Karpas-422 (cell line): ENCODE measurements around the gene IL20RB. TPM values are rescaled to one million over a fixed set of nuclear protein-coding genes. Genes with fewer than 3 reads are reported as not detected.

Experiments
- DNase-seq: peaks from one replicate; pipeline ENCODE4 v3.0.0-alpha.2; 2015
- H2AFZ ChIP-seq: fragments of 200-600 bp; sonication (generic); 2 replicates; pipeline ENCODE4 v1.6.1; 2014; ENCODE audit warnings: antibody characterized with exemption, low read length, mixed read lengths
- H3K27ac ChIP-seq: fragments of 200-600 bp; sonication (generic); 2 replicates; pipeline ENCODE4 v1.5.1; 2014; ENCODE audit warnings: mild to moderate bottlenecking, low read length, moderate library complexity
- H3K27me3 ChIP-seq: fragments of 200-600 bp; sonication (generic); 2 replicates; pipeline ENCODE4 v1.6.1; 2014; ENCODE audit warnings: low read length, mixed read lengths
- H3K36me3 ChIP-seq: fragments of 200-600 bp; sonication (generic); 2 replicates; pipeline ENCODE4 v1.6.1; 2014; ENCODE audit warnings: low read length, mixed read lengths; ENCODE audit not compliant: insufficient read depth
- H3K4me1 ChIP-seq: fragments of 200-600 bp; sonication (generic); 2 replicates; pipeline ENCODE4 v1.6.1; 2014; ENCODE audit warnings: mild to moderate bottlenecking, low read length, mixed read lengths
- H3K4me2 ChIP-seq: fragments of 200-600 bp; sonication (generic); 2 replicates; pipeline ENCODE4 v1.6.1; 2014; ENCODE audit warnings: low read length, low read depth, mild to moderate bottlenecking; ENCODE audit not compliant: poor library complexity, severe bottlenecking
- H3K4me3 ChIP-seq: fragments of 200-600 bp; sonication (generic); 2 replicates; pipeline ENCODE4 v1.5.1; 2014; ENCODE audit warnings: mild to moderate bottlenecking, antibody characterized with exemption, low read length, mixed read lengths
- H3K79me2 ChIP-seq: fragments of 200-600 bp; sonication (generic); 2 replicates; pipeline ENCODE4 v1.6.1; 2014; ENCODE audit warnings: mild to moderate bottlenecking, low read length, mixed read lengths
- H3K9ac ChIP-seq: fragments of 200-600 bp; sonication (generic); 2 replicates; pipeline ENCODE4 v1.6.0; 2014; ENCODE audit warnings: low read length
- H3K9me2 ChIP-seq: fragments of 200-600 bp; sonication (generic), shearing (Covaris generic); replicated peaks from 2 replicates; pipeline ENCODE4 v1.6.0; 2014; ENCODE audit warnings: mild to moderate bottlenecking, low read length, moderate library complexity; ENCODE audit not compliant: insufficient read depth
- H3K9me3 ChIP-seq: fragments of 300-700, 200-600 bp; sonication (generic); 2 replicates; pipeline ENCODE4 v1.6.1; 2014; ENCODE audit warnings: low read length, mixed read lengths
- H4K20me1 ChIP-seq: fragments of 200-600 bp; sonication (generic); 2 replicates; pipeline ENCODE4 v1.6.1; 2014; ENCODE audit warnings: mild to moderate bottlenecking, antibody characterized with exemption, low read length, low read depth; ENCODE audit not compliant: insufficient read depth
- total RNA-seq: library from RNA; depleted of rRNA; stranded (reverse); fragments of >200 nt; shearing (Covaris generic); gene quantifications from 2 replicates; pipeline ENCODE4 v1.2.3, GENCODE V29; 2014; ENCODE audit warnings: low replicate concordance

The IL20RB gene
- total RNA-seq, 1 experiment from 2014 or later = 1.1 TPM

- Histone ChIP-seq H3K27me3 (no peaks in the 10 kb centered on the region), H3K9ac (no peak overlapping the region), H3K4me3 (no peak overlapping the region), H3K9me3 (no peaks in the 10 kb centered on the region), H3K36me3 (peaks cover 16% of the 10 kb centered on the region; the same call in 1 of the 2 replicates), H3K4me1 (peaks cover 29% of the 10 kb centered on the region), H3K27ac (no peak overlapping the region), H3K79me2 (peaks cover 99% of the 10 kb centered on the region), H4K20me1 (no peaks in the 10 kb centered on the region), H2AFZ (no peak overlapping the region), H3K4me2 (no peak overlapping the region), H3K9me2 (no peaks in the 10 kb centered on the region)
- DNase-seq = no peak
Measured at GRCh38 chr3:136937175-136937574, 20.6 kb upstream of the IL20RB start.

GRCh38 chr3:136937851-136938250 lies 19.9 kb upstream of the IL20RB start:
- Histone ChIP-seq H3K9me2 (no peaks in the 10 kb centered on the region), H3K4me3 (no peak overlapping the region), H3K9me3 (no peaks in the 10 kb centered on the region), H3K4me1 (peaks cover 29% of the 10 kb centered on the region), H3K79me2 (peaks cover 99% of the 10 kb centered on the region), H3K27me3 (no peaks in the 10 kb centered on the region), H4K20me1 (no peaks in the 10 kb centered on the region), H3K27ac (peak overlapping the region; percentile 61; the same call in 1 of the 2 replicates), H3K4me2 (peak overlapping the region; percentile 43), H3K9ac (no peak overlapping the region), H2AFZ (no peak overlapping the region), H3K36me3 (peaks cover 16% of the 10 kb centered on the region; the same call in 1 of the 2 replicates)
- no peak for DNase-seq

GRCh38 chr3:136938334-136938733 lies 19.4 kb upstream of the IL20RB start:
- no peak overlapping the region for H2AFZ ChIP-seq
- peaks cover 99% of the 10 kb centered on the region for H3K79me2 ChIP-seq
- peak overlapping the region; percentile 43 for H3K4me2 ChIP-seq
- H3K27me3 ChIP-seq = no peaks in the 10 kb centered on the region
- H3K4me1 ChIP-seq = peaks cover 29% of the 10 kb centered on the region
- H3K9me2 ChIP-seq = no peaks in the 10 kb centered on the region
- H4K20me1 ChIP-seq = no peaks in the 10 kb centered on the region
- H3K9me3 ChIP-seq = no peaks in the 10 kb centered on the region
- no peak overlapping the region for H3K4me3 ChIP-seq
- H3K36me3 ChIP-seq = peaks cover 11% of the 10 kb centered on the region; the same call in 1 of the 2 replicates
- peak overlapping the region; percentile 61; the same call in 1 of the 2 replicates for H3K27ac ChIP-seq
- H3K9ac ChIP-seq = no peak overlapping the region
- DNase-seq = no peak

DNA sequence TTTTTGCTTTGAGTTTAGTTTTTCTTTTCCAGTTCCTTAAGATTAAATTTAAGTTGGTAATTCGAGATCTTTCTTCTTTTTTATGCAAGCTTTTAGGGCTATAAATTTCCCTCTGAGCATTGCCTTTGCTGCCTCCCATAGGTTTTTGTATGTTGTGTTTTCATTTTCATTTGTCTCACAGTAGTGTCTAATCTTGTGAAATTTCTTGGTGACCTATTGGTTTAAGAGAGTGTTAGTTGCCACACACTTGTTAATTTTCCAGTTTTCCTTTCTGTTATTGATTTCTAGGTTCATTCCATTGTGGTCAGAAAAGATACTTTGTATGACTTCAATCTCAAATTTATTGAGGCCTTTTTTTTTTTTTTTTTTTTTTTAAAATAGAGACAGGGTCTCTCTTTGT lies 18.3 kb upstream of the IL20RB start:
- Histone ChIP-seq H3K4me2 (peak overlapping the region; percentile 43), H2AFZ (no peak overlapping the region), H3K9me3 (no peaks in the 10 kb centered on the region), H3K27me3 (no peaks in the 10 kb centered on the region), H3K36me3 (peaks cover 10% of the 10 kb centered on the region; the same call in 1 of the 2 replicates), H3K9ac (no peak overlapping the region), H3K4me3 (no peak overlapping the region), H3K9me2 (no peaks in the 10 kb centered on the region), H3K4me1 (peaks cover 29% of the 10 kb centered on the region), H3K79me2 (peaks cover 100% of the 10 kb centered on the region), H3K27ac (peak overlapping the region; percentile 61), H4K20me1 (no peaks in the 10 kb centered on the region)
- no peak for DNase-seq

DNA sequence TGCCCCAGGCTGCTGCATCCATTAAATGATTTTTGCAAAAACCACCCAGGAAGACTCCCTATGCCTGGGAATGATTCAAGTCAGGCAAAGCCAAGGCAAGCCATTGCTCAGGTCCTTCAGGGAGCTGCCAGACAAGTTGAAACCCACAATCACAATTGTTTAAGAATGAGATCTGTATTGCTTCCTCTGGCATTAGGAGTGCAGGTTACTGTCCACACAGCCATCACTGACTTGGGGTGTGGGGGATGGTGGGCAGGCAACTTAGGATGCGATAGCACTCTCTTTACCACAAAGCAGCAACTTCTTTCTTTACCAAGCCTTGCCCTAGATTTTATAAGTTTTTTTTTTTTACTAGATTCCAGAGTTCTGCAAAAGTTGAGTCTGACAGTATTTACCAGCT lies 15.0 kb upstream of the IL20RB start:
- Histone ChIP-seq H2AFZ (no peak overlapping the region), H3K27ac (no peak overlapping the region), H3K4me1 (peaks cover 37% of the 10 kb centered on the region), H3K9ac (no peak overlapping the region), H3K79me2 (peaks cover 98% of the 10 kb centered on the region), H3K27me3 (no peaks in the 10 kb centered on the region), H3K36me3 (peaks cover 18% of the 10 kb centered on the region; the same call in 1 of the 2 replicates), H3K4me2 (no peak overlapping the region), H3K9me3 (no peaks in the 10 kb centered on the region), H4K20me1 (no peaks in the 10 kb centered on the region), H3K9me2 (no peaks in the 10 kb centered on the region), H3K4me3 (no peak overlapping the region)
- DNase-seq = no peak

- H3K79me2 ChIP-seq = peaks cover 98% of the 10 kb centered on the region
- H4K20me1 ChIP-seq = no peaks in the 10 kb centered on the region
Measured at GRCh38 chr3:136943436-136943835, 14.3 kb upstream of the IL20RB start.

GRCh38 chr3:136946978-136947377 lies 10.8 kb upstream of the IL20RB start:
- peaks cover 96% of the 10 kb centered on the region for H3K79me2 ChIP-seq
- H3K9me3 ChIP-seq = no peaks in the 10 kb centered on the region
- H4K20me1 ChIP-seq = no peaks in the 10 kb centered on the region
- no peak overlapping the region for H3K27ac ChIP-seq
- peaks cover 53% of the 10 kb centered on the region for H3K4me1 ChIP-seq
- no peak overlapping the region for H3K9ac ChIP-seq
- H3K9me2 ChIP-seq = no peaks in the 10 kb centered on the region
- H3K27me3 ChIP-seq = no peaks in the 10 kb centered on the region
- peaks cover 25% of the 10 kb centered on the region; the same call in 1 of the 2 replicates for H3K36me3 ChIP-seq
- no peak overlapping the region for H3K4me2 ChIP-seq
- H3K4me3 ChIP-seq = no peak overlapping the region
- H2AFZ ChIP-seq = no peak overlapping the region
- no peak for DNase-seq

More at GRCh38 chr3:136943436-136943835, 14.3 kb upstream of the IL20RB start:
- no peak overlapping the region for H2AFZ ChIP-seq
- peaks cover 37% of the 10 kb centered on the region for H3K4me1 ChIP-seq
- H3K27me3 ChIP-seq = no peaks in the 10 kb centered on the region
- no peak for DNase-seq
- H3K4me2 ChIP-seq = no peak overlapping the region
- H3K9me2 ChIP-seq = no peaks in the 10 kb centered on the region
- H3K9me3 ChIP-seq = no peaks in the 10 kb centered on the region
- no peak overlapping the region for H3K27ac ChIP-seq
- no peak overlapping the region for H3K4me3 ChIP-seq
- H3K36me3 ChIP-seq = peaks cover 24% of the 10 kb centered on the region; the same call in 1 of the 2 replicates
- H3K9ac ChIP-seq = no peak overlapping the region

- no peak overlapping the region for H2AFZ ChIP-seq
Measured at GRCh38 chr3:136947477-136947876, 10.3 kb upstream of the IL20RB start.

More at GRCh38 chr3:136947477-136947876, 10.3 kb upstream of the IL20RB start:
- Histone ChIP-seq H3K9me3 (no peaks in the 10 kb centered on the region), H3K27ac (peak overlapping the region; percentile 42; the same call in 1 of the 2 replicates), H3K9me2 (no peaks in the 10 kb centered on the region), H3K27me3 (no peaks in the 10 kb centered on the region), H3K4me3 (no peak overlapping the region), H4K20me1 (no peaks in the 10 kb centered on the region), H3K36me3 (peaks cover 25% of the 10 kb centered on the region; the same call in 1 of the 2 replicates), H3K9ac (no peak overlapping the region), H3K79me2 (peaks cover 96% of the 10 kb centered on the region), H3K4me2 (no peak overlapping the region), H3K4me1 (peaks cover 57% of the 10 kb centered on the region)
- no peak for DNase-seq
